Right renal cortex interstitium (tissue), 3 donors: Measurements from ENCODE around the gene MICOS13. TPM values are rescaled to one million over a fixed set of nuclear protein-coding genes. Genes with fewer than 3 reads are reported as not detected.

ENCODE experiments used
- DNase-seq, 3 donors: peaks; one replicate each; pipeline ENCODE4 v3.0.0-alpha.2; 2013; ENCODE audit warnings: low read depth in 3 of 3, low spot score in 2 of 3
- polyA plus RNA-seq, 3 donors: library from polyadenylated mRNA; unstranded; fragments of 120-200 nt; gene quantifications; one replicate each; pipeline ENCODE4 v1.2.1, GENCODE V29; 2013; ENCODE audit not compliant: insufficient read length in 3 of 3

MICOS13 gene
- polyA plus RNA-seq, 3 donors: 26.2 to 35.6 (median 27.7) TPM

DNA sequence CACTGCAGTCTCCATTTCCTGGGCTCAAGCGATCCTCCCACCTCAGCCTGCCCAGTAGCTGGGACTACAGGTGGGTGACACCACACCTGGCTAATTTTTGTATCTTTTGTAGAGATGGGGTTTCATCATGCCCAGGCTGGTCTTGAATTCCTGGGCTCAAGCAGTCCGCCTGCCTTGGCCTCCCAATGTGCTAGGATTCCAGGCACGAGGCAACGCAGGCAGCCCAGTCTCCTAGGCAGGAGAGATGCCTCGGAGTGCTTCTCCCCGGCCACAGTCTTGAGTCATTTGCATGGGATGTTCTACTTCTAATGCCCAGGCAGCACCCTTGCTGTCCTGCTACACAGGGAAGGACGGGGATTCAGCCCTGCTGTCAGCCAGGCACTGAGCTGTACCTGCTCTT lies 8.7 kb downstream of the MICOS13 start:
- no peak for DNase-seq

DNA sequence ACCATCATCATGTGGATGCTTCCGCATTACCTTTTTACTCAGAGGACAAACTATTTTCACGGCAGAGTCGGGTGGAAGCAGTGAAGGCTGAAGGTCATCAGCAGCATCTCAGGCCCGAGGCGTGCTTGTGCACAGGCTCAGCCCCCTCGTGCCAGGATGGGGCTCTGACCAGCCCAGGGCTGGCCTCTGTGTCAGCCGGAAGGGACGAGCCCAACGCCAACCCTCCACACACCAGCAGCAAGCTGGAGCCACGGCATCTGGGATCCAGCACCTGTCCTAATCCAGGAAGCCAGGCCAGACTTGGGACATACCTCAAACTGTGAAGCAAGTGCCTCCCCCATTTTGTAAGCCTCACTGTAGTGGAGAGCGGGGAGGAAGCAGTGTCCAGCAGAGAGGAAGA lies 11.1 kb downstream of the MICOS13 start:
- DNase-seq: no peak

DNA sequence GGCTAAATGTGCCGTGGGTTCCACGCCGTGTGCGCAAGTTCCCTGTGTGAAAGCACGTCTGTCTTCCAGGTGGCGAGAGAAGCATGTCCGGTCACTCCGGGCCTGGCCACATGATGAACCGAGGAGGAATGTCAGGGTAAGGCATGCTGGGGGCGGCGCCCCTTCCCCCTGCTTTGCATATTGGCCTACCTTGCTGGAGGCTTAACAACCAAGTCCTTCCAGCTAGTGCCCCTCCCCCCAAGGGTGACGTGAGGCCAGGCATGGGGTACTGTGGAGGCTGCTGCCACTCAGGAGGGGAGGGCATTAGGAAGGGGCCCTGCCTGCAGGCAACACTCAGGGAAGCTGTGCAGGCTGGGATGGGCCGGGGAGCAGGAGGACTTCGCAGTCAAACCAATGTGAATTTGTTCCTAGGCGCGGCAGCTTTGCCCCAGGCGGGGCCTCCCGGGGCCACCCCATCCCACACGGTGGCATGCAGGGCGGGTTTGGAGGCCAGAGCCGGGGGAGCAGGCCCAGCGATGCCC lies 12.5 kb downstream of the MICOS13 start:
- DNase-seq: no peak

DNA sequence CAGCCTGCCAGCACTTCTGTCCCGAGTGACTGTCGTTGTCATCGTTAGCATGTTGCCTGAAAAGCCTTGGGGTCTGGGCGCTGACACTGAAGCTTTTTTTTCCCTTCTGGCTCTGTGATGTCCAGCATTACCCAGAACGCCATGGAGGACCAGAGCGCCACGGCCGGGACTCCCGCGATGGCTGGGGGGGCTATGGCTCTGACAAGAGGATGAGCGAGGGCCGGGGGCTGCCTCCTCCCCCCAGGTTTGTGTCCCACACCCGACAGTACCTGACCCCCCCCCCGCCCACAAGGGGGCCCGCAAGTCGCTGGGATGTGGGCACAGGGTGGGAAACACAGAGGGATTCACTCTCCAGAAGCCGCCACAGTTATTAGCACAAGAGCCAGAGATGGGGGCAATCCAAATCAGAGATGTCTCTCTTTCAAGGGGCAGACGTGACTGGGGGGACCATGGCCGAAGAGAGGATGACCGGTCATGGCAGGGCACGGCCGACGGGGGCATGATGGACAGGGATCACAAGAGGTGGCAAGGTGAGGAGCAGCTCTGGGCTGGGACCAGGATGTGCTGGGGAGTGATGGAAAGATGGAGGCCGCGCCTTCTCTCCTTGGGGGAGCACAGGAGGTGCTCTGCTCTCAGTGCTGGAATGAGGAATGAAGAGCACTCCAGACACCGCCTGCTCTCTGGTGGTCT lies 13.2 kb downstream of the MICOS13 start:
- no peak for DNase-seq

DNA sequence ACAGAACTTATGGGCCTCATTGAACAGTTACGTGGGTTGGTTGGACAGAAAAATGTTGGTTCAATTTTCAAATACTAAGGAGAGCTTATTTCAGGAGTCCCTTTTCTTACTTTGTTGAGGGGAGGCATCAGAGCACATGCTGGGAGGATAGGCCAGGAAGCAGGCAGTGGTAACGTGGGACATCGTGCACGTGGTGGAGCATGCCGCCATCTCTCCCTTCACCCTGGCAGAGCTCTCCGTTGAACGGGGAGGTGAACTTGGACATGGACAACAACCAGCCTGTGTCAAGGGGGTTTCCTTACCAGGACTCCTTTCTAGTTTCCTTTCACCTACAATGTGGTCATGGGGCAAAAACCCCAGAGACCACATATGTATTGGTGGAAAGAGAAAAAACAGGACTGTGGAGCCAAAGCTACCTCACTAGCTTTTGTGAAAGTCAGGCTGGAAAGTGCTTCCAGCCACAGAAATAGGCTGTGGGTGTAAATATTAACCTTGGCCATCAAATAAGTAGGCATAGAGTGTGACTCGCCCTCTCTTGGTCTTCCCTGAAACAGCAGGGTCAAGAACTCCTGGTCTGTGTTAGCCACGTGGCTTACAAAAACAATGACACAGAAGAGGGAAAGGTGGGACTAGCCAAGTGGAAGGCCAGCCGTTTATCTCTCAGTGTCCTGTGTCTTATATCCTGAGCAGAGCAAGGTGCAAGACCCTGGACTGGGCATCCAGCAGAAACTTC lies 14.4 kb downstream of the MICOS13 start:
- DNase-seq: no peak

DNA sequence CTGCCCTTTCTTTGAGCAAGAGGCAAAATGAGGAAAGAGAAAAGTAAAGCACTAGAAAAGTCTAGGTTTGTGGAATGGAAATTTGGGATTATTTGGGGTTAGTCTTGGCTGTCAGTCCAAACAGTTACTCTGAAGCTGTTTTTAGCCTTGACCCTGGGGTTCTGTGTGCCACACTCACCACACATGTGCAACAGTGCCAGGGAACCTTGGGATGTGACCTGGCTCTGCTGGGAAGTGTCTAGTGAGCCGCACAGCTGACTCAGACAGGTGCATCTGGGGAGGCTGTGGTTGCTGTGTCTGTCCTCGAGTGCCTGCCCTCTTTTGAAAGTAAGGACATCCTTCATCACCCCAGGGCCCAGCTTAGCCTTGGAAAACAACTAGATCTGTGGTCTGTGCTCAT lies 15.8 kb downstream of the MICOS13 start:
- DNase-seq: no peak

DNA sequence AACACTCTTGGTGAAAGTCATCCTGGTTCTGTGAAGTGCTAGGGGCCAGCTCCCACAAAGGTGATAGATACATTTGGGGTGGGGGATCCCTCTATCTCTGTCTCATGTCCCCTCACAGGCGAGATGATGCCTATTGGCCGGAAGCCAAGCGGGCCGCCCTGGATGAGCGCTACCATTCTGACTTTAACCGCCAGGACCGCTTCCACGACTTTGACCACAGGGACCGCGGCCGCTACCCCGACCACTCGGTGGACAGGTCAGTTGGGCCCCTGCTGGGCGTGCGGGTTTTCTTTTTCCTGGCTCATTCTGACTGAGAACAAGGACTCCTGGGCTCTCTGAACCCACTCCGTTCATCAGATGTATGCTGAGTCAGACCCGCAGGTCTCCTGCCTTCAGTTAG lies 16.4 kb downstream of the MICOS13 start:
- no peak for DNase-seq

DNA sequence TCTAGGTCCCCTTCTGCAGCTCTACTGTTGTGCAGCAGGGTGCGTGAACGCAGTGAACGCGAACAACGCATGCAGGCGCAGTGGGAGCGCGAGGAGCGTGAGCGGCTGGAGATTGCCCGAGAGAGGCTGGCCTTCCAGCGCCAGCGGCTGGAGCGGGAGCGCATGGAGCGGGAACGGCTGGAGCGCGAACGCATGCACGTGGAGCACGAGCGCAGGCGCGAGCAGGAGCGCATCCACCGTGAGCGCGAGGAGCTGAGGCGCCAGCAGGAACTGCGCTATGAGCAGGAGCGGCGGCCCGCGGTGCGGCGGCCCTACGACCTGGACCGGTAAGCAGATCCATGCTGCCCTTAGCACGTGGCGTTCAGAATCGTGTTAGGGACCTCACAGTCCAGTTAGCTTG lies 18.8 kb downstream of the MICOS13 start:
- no peak for DNase-seq

DNA sequence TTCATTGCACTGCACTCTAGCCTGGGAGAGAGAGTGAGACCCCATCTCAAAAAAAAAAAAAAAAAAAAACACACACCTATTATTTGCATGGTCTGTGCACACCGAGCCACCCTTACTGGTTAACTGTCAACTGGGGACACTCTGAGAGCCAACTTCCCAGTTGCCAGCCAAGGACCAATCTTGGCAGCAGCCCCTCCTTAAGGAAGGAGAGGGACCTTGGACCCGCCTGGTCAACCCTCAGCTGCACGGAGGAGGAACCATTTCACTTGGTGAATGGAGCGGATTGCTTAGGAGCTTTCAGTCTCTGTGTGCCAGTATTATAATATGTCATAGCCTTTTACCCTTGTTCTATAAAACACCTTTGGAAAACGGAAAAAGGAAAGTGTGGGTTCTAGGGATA lies 24.9 kb downstream of the MICOS13 start:
- no peak for DNase-seq

DNA sequence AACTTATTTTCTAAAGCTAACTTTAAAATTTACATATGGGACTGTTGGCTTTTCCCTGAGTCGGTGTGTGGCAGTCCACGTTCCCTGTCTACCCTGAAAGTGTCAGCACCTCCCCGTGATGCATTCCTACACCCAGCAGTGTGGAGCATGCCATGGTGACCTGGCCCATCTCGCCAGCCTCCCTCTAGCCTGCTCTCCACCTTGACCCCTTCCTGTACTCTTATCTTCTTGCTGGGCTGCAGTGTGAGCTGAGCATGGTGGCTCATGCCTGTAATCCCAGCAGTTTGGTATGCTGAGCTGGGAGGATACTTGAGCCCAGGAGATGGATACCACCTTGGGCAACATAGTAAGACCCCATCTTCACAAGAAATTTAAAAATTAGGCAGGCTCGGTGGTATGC lies 25.4 kb downstream of the MICOS13 start:
- no peak for DNase-seq

DNA sequence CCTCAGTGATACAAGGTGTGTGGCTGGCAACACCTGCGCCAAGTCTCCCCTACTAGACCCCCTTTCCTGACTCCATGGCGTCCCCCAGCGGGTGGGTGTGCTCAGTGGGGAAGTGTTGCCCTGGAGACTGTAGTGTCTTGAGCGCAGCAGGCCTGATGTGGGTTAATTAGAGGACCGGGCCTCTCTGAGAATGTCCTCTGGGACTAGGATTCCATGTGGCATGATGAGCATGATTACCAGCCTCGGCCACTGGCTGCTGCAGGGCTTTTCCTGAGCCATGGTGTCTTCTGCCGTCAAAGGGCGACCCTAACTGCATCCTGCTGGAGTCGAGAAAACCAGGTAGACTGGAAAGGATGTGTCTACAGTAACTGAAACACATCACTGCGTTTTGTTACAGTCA lies 28.1 kb downstream of the MICOS13 start:
- DNase-seq: no peak

DNA sequence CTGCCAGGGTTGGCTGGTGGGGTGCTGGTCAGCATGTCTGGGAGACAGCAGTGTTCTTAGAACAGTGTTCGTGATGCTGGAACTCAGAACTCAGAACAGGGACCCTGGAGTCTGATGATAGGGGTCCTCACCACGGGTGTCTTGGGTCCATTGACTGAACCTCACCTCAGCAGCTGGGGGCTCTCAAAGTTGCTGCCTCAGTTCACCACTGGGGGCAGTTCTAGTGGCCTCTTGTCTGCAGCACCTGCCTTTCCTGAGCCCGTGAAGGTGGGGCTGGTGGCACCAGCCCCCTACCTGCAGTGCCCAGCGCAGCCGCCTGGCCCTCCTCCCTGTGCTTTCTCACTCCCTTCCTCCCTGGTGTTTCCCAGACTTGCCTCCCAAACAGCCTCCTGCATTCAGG lies 29.0 kb downstream of the MICOS13 start:
- DNase-seq: no peak

DNA sequence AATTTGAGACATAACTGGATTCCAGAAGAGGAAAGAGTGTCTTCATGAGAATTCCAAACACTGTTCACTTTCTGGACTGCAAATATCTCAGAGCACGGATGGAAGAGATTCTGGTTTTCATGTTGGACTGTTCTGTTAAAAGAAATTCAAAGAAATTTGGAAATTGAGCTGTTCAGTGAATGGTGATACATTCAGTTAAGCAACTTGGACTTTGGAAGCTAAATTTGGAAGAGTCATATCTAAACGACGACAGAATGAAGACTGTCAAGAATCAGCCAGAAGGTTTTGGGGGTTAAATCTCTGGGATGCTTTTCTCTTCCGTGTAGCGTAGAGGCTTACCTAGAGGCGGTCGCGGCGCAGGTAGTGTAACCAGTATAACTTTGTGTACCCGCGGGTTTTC lies 31.9 kb downstream of the MICOS13 start:
- DNase-seq: no peak

DNA sequence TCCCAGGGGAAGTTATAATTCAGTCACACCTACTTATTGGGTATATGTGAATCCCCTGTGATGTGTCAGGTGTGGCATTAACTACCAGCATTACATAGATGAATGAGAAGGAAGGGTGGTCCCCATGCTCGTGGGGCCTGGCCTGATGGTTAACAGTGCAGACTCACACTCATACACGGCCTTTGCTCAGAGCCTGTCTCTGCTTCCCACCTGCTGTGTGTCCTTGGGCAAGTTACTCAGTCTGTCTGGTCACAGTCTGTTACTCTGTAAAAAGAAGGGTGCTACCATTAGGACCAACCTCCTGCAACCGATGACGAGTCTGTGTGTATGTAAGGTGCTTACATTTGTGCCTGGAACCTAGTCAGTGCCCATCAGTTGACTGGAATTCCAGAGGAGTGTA lies 33.6 kb downstream of the MICOS13 start:
- no peak for DNase-seq

DNA sequence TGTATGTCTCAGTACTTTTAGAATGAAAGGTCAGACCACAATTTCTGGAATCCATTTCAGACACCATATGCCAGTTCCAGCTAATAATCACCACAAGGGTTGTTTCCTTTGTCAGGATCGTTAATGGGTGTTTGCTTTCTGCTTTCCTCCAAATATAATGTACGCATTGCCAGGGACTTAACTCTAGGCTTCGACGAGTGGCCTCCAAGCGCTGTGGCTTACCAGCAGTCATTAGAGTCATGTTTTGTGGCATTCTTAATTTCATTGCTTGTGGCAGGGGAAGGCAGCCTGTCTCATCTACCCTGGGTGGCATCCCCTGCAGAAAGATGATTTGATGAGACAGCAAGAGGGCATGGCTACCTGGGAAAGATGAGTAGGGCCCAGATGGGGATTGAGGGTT lies 34.9 kb downstream of the MICOS13 start:
- DNase-seq: no peak

DNA sequence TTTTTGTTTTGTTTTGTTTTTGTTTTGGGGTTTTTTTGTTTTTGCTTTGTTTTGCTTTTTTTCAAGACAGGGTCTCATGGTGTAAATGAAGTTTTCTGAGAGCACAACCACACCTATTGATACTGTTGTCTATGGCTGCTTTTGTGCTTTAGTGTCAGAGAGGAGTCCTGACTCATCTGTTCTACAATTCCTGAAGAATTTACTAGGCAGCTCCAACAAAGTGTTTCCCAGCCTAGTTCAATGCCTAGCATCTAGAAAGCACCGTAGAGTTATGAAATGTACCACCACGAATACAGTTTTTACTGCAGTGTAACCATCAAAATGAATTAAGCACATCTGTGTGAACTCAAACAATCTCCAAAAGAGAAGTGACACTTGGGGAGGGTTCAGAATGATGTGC lies 36.3 kb downstream of the MICOS13 start:
- no peak for DNase-seq

DNA sequence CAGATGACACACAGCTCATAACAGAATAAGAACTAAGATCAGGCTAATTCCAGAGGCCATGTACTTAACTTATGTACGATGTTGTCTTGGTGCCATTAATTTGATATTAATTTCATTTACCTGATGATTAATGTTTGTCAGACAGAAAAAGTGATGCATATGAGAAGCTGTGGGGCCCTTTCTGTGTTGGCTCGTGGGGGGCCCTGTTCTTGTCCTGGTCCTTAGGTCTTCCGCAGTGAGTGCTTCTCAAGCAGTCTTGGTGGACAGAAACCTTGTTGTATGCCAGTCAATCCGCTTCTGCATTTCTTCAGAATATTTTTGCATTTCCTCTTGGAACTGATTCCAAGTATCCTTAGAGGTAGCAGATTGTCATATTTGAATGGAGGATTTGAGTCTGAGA lies 37.3 kb downstream of the MICOS13 start:
- no peak for DNase-seq

DNA sequence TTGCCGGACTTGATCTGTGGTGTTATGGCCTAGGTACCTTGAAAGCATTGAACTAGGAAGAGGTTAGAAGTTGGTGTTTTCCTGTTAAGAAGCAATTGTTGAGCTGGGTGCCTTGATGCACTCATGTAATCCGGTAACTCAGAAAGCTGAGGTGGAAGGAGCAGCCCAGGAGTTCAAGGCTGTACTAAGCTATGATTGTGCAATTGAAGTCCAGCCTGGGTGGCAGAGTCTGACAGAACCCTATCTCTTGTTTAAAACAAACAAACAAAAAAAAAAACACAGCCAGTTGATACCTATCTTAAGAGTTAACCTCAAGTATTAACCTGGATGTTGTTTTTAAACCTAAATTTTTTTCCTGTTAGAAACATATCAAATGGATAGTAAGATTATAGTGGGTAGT lies 38.1 kb downstream of the MICOS13 start:
- DNase-seq: no peak

DNA sequence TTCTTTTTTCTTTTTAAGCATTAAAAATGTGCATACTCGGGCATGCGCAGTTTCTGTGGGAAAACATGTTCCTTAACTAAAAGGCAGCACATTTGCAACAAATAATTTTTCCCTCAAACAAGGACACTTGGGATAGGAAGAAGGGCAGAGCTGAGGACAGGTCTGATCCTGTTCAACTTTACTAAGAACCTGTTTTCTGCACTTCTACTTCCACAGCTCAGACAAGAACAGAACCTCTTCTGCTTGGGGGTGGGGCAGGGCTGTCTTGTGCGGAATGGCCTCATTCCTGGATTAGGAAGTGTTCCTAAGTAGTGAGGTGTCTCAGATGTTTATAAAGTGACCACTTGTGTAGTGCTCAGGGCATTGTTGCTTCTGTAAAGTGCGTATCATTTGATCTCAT lies 39.1 kb downstream of the MICOS13 start:
- no peak for DNase-seq

DNA sequence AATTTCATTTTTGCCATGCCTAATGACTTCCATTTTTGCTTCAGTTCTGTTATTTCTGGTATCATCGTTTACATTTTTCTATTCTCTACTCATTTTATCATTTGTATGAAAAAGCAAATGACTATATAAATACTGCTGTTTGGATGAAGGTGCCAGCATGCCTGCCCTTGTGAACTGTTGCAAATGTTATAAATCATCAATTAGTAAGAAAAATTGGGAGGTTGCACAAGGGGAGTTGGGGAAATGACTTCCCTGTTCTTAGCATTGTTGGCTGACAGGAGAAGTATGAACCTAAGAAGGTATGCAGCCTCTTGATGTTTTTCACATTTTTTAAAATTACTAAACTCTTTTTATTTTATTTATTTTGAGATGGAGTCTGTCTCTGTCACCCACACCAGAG lies 42.3 kb downstream of the MICOS13 start:
- DNase-seq: no peak

DNA sequence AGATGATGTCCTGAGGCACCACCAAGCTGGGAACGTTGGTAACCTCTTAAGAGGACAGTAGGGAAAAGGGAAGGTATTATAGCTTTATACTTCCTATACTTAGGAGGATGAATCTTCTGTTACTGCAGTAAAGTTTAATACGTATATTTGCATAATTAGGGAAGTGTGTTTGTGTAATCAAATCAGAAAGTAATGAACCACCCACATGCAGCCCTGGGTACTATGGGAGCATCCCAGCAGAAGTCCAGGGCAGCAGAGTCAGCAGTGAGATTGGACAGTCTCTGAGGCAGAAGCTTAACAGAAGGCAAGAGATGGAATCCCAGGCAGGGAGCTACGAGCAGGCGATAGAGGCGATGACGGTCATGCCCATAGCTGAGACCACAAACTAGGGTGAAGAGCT lies 44.9 kb downstream of the MICOS13 start:
- no peak for DNase-seq

DNA sequence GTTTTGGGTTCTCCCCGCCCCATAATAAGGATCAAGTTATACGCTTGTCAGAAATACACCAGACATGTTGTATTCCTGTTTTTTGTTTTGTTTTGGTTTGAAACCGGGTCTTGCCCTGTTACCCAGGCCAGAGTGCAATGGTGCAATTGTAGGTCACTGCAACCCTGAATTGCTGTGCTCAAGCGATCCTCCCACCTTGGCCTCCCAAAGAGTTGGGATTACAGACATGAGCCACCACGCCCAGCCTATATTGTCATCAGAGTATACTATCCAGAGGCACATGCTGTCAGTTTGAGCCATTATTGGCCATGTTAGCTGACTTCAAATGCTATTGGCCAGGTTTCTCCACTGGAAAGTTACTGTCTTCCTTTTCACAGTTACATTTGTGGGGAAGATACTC lies 47.7 kb downstream of the MICOS13 start:
- DNase-seq: no peak

DNA sequence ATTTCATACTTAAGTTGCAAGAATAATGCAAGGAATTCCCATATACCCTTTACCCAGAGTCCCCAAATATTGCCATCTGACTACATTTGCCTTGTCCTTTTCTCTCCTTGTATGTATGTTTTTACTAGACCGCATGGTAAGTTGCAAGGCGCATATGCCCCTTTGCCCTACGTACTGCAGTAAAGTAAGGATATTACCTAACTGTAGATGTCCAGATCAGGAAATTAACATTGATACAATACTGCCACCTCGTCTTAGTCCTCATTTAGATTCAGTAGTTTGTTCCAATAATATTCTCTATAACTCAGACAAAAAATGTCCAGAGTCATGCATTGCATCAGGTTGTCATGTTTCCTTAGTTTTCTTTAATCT lies 48.1 kb downstream of the MICOS13 start:
- no peak for DNase-seq
